HEK293 (cell line): ENCODE data around the gene THAP7.

Source experiments
- CTCF ChIP-seq: fragments of 450-650 bp; formaldehyde crosslinking; IDR thresholded peaks from 2 replicates; pipeline ENCODE4 v1.5.1; 2016; ENCODE audit warnings: missing biosample characterization, missing genetic modification characterization
- GLIS1 ChIP-seq: fragments of 450-650 bp; formaldehyde crosslinking; IDR thresholded peaks from 2 replicates; pipeline ENCODE4 v1.5.1; 2016; ENCODE audit warnings: missing biosample characterization, missing genetic modification characterization
- ZFP37 ChIP-seq: fragments of 450-650 bp; formaldehyde crosslinking; IDR thresholded peaks from 2 replicates; pipeline ENCODE4 v1.5.1; 2016; ENCODE audit warnings: missing biosample characterization, missing genetic modification characterization
- ZFP69B ChIP-seq: fragments of 450-650 bp; formaldehyde crosslinking; IDR thresholded peaks from 2 replicates; pipeline ENCODE4 v1.5.1; 2016; ENCODE audit warnings: missing biosample characterization, missing genetic modification characterization
- ZNF146 ChIP-seq: fragments of 450-650 bp; formaldehyde crosslinking; IDR thresholded peaks from 2 replicates; pipeline ENCODE4 v1.5.1; 2016; ENCODE audit warnings: missing biosample characterization, missing genetic modification characterization
- ZNF155 ChIP-seq: fragments of 450-650 bp; formaldehyde crosslinking; IDR thresholded peaks from 2 replicates; pipeline ENCODE4 v1.5.1; 2016; ENCODE audit warnings: missing biosample characterization, missing genetic modification characterization
- ZNF560 ChIP-seq: fragments of 450-650 bp; formaldehyde crosslinking; IDR thresholded peaks from 2 replicates; pipeline ENCODE4 v1.5.1; 2017; ENCODE audit warnings: missing biosample characterization, missing genetic modification characterization, borderline replicate concordance
- ZNF596 ChIP-seq: fragments of 450-650 bp; IDR thresholded peaks from 2 replicates; pipeline ENCODE4 v1.5.0; 2018; ENCODE audit warnings: missing biosample characterization, mild to moderate bottlenecking, missing genetic modification characterization, moderate library complexity
- TF ChIP-seq, protein P1 (sequence below): fragments of 450-650 bp; formaldehyde crosslinking; IDR thresholded peaks from 2 replicates; pipeline ENCODE4 v1.5.1; 2016; ENCODE audit warnings: missing biosample characterization, missing genetic modification characterization
- TF ChIP-seq, protein P2 (sequence below): fragments of 450-650 bp; formaldehyde crosslinking; IDR thresholded peaks from 2 replicates; pipeline ENCODE4 v1.5.1; 2016; ENCODE audit warnings: missing biosample characterization, missing genetic modification characterization
- TF ChIP-seq, protein P3 (sequence below): fragments of 450-650 bp; formaldehyde crosslinking; IDR thresholded peaks from 2 replicates; pipeline ENCODE4 v1.5.1; 2016; ENCODE audit warnings: missing biosample characterization, missing genetic modification characterization

DNA sequence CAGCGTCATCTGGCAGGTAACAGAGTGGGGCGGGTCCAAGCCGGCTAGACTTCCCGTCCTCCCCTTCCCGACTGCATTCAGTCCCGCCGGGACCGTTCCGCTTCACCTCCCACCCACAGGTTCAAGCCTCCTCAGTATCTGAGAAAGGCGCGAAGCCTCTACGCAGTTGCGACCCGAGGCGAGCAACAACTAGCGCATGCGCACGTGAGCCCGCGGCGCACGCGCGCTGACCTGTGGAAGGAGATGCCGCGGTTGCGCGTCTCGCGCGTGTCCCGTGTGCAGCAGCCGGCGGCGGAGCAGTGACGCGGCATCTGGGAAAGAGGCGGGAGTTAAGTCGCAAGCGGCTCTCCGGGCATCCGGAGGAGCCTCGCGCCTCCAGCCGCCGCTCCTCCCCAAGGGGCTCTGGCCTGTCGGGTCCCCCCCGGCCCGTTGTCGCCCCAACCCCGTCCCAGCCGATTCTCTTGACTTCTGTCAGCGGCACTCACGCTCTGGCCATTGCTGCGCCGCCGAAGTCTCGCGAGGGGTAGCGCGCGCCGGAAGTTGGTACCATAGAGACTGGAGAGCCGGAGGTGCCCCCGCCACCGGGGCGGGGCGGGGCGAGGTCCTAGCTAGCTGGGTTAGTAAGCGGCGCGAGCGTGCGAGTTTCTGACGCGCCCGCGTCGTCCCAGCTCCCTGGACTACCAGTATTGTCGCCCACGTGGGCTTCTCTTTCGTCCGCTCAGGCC is at the start of gene THAP7:
- TF ChIP-seq CTCF (tag by site-specific recombination) (0 out of 2 replicates have a peak, but pooled peaks have one; percentile 34), ZNF146 (no peak), ZFP69B (0 out of 2 replicates have a peak, but pooled peaks have one; percentile 6), GLIS1 (no peak), ZFP37 (tag by site-specific recombination) (peak; percentile 50), ZNF155 (tag by site-specific recombination) (no peak), ZNF596 (tag by site-specific recombination) (no peak), ZNF560 (tag by site-specific recombination) (no peak)
- TF ChIP-seq, protein P1, sequence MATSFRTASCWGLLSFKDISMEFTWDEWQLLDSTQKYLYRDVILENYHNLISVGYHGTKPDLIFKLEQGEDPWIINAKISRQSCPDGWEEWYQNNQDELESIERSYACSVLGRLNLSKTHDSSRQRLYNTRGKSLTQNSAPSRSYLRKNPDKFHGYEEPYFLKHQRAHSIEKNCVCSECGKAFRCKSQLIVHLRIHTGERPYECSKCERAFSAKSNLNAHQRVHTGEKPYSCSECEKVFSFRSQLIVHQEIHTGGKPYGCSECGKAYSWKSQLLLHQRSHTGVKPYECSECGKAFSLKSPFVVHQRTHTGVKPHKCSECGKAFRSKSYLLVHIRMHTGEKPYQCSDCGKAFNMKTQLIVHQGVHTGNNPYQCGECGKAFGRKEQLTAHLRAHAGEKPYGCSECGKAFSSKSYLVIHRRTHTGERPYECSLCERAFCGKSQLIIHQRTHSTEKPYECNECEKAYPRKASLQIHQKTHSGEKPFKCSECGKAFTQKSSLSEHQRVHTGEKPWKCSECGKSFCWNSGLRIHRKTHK (tag by site-specific recombination) = no peak
- TF ChIP-seq, protein P2, sequence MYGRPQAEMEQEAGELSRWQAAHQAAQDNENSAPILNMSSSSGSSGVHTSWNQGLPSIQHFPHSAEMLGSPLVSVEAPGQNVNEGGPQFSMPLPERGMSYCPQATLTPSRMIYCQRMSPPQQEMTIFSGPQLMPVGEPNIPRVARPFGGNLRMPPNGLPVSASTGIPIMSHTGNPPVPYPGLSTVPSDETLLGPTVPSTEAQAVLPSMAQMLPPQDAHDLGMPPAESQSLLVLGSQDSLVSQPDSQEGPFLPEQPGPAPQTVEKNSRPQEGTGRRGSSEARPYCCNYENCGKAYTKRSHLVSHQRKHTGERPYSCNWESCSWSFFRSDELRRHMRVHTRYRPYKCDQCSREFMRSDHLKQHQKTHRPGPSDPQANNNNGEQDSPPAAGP (tag by site-specific recombination) = peak; percentile 85
- TF ChIP-seq, protein P3, sequence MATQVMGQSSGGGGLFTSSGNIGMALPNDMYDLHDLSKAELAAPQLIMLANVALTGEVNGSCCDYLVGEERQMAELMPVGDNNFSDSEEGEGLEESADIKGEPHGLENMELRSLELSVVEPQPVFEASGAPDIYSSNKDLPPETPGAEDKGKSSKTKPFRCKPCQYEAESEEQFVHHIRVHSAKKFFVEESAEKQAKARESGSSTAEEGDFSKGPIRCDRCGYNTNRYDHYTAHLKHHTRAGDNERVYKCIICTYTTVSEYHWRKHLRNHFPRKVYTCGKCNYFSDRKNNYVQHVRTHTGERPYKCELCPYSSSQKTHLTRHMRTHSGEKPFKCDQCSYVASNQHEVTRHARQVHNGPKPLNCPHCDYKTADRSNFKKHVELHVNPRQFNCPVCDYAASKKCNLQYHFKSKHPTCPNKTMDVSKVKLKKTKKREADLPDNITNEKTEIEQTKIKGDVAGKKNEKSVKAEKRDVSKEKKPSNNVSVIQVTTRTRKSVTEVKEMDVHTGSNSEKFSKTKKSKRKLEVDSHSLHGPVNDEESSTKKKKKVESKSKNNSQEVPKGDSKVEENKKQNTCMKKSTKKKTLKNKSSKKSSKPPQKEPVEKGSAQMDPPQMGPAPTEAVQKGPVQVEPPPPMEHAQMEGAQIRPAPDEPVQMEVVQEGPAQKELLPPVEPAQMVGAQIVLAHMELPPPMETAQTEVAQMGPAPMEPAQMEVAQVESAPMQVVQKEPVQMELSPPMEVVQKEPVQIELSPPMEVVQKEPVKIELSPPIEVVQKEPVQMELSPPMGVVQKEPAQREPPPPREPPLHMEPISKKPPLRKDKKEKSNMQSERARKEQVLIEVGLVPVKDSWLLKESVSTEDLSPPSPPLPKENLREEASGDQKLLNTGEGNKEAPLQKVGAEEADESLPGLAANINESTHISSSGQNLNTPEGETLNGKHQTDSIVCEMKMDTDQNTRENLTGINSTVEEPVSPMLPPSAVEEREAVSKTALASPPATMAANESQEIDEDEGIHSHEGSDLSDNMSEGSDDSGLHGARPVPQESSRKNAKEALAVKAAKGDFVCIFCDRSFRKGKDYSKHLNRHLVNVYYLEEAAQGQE = no peak
